ENCODE results near the gene PLCB1.

The PLCB1 gene

GRCh38 chr20:8720089-8720488 lies 588.0 kb downstream of the PLCB1 start:
- no peak for DNase-seq (ENCODE audit: low spot score)

GRCh38 chr20:8721098-8721497 lies 589.0 kb downstream of the PLCB1 start:
- peak; percentile 61 for DNase-seq (ENCODE audit: low spot score)

- DNase-seq (ENCODE audit: low spot score): peak; percentile 84
Observed at GRCh38 chr20:8722277-8722928, 590.3 kb downstream of the PLCB1 start.

GRCh38 chr20:8723296-8723695 lies 591.2 kb downstream of the PLCB1 start:
- DNase-seq (ENCODE audit: low spot score): no peak

- no peak for DNase-seq (ENCODE audit: low spot score)
Observed at GRCh38 chr20:8724884-8725283, 592.8 kb downstream of the PLCB1 start.

- DNase-seq (ENCODE audit: low spot score): no peak
Observed at GRCh38 chr20:8726460-8726859, 594.4 kb downstream of the PLCB1 start.

- no peak for DNase-seq (ENCODE audit: low spot score)
Observed at GRCh38 chr20:8735014-8735413, 602.9 kb downstream of the PLCB1 start.

- DNase-seq (ENCODE audit: low spot score): no peak
Observed at GRCh38 chr20:8735674-8736073, 603.6 kb downstream of the PLCB1 start.

- DNase-seq (ENCODE audit: low spot score): no peak
Observed at GRCh38 chr20:8740265-8740664, 608.2 kb downstream of the PLCB1 start.

- no peak for DNase-seq (ENCODE audit: low spot score)
Observed at GRCh38 chr20:8744228-8744844, 612.3 kb downstream of the PLCB1 start.

GRCh38 chr20:8749101-8749500 lies 617.0 kb downstream of the PLCB1 start:
- DNase-seq (ENCODE audit: low spot score): no peak

GRCh38 chr20:8749986-8750385 lies 617.9 kb downstream of the PLCB1 start:
- no peak for DNase-seq (ENCODE audit: low spot score)

GRCh38 chr20:8755340-8756118 lies 623.5 kb downstream of the PLCB1 start:
- DNase-seq (ENCODE audit: low spot score): no peak

- no peak for DNase-seq (ENCODE audit: low spot score)
Observed at GRCh38 chr20:8756410-8756809, 624.3 kb downstream of the PLCB1 start.

- no peak for DNase-seq (ENCODE audit: low spot score)
Observed at GRCh38 chr20:8757146-8757545, 625.1 kb downstream of the PLCB1 start.

- no peak for DNase-seq (ENCODE audit: low spot score)
Observed at GRCh38 chr20:8764344-8764962, 632.4 kb downstream of the PLCB1 start.

- DNase-seq (ENCODE audit: low spot score): no peak
Observed at GRCh38 chr20:8766868-8767390, 634.9 kb downstream of the PLCB1 start.

- no peak for DNase-seq (ENCODE audit: low spot score)
Observed at GRCh38 chr20:8774412-8774811, 642.3 kb downstream of the PLCB1 start.

- no peak for DNase-seq (ENCODE audit: low spot score)
Observed at GRCh38 chr20:8777911-8778310, 645.8 kb downstream of the PLCB1 start.

GRCh38 chr20:8778387-8778786 lies 646.3 kb downstream of the PLCB1 start:
- DNase-seq (ENCODE audit: low spot score): no peak

GRCh38 chr20:8780915-8781314 lies 648.8 kb downstream of the PLCB1 start:
- no peak for DNase-seq (ENCODE audit: low spot score)

GRCh38 chr20:8782804-8783203 lies 650.7 kb downstream of the PLCB1 start:
- no peak for DNase-seq (ENCODE audit: low spot score)

- DNase-seq (ENCODE audit: low spot score): no peak
Observed at GRCh38 chr20:8783734-8784133, 651.7 kb downstream of the PLCB1 start.

Measured in pons (tissue), 1 donor.